ENCODE measurements around the gene CBY2. TPM values are rescaled to one million over a fixed set of nuclear protein-coding genes. Genes with fewer than 3 reads are reported as not detected.

Gene CBY2
- total RNA-seq, 1 experiment from 2014 or later: not detected

- Histone ChIP-seq H4K20me1 (ENCODE audit: insufficient read depth) (no peaks in the 10 kb centered on the region), H3K27me3 (ENCODE audit: insufficient read depth, low read length) (peaks cover 26% of the 10 kb centered on the region), H3K9me2 (ENCODE audit: insufficient read depth) (no peaks in the 10 kb centered on the region), H3K9me3 (ENCODE audit: control insufficient read depth in 1 of 2, insufficient read depth in 1 of 2, low read depth in 1 of 2, low read length in 2 of 2) (no peaks in the 10 kb centered on the region), H3K9ac (ENCODE audit: low read length) (no peak overlapping the region), H3K27ac (ENCODE audit: low read depth, low read length) (no peak overlapping the region), H2AFZ (ENCODE audit: low read depth, low read length, poor library complexity, severe bottlenecking) (no peak overlapping the region), H3K79me2 (ENCODE audit: insufficient read depth, low read length) (no peaks in the 10 kb centered on the region), H3K4me2 (ENCODE audit: low read length) (no peak overlapping the region), H3K36me3 (ENCODE audit: control insufficient read depth in 1 of 2, insufficient read depth in 2 of 2, low read length in 2 of 2) (no peaks in the 10 kb centered on the region), H3K4me1 (ENCODE audit: control insufficient read depth in 1 of 2, insufficient read depth in 2 of 2, low read length in 2 of 2) (no peaks in the 10 kb centered on the region), H3K4me3 (replicated peaks in 1 of 2; ENCODE audit: low read depth in 1 of 2, low read length in 2 of 2) (no peak overlapping the region)
- TF ChIP-seq SP1 (IDR thresholded peaks at IDR 0.05; ENCODE audit: low read depth) (no peak), CTCF (IDR thresholded peaks at IDR 0.05 in 2 of 3, conservative IDR thresholded peaks at IDR 0.05 in 1 of 3; ENCODE audit: borderline replicate concordance in 1 of 3, insufficient read depth in 1 of 3, low read depth in 2 of 3, low read length in 2 of 3) (peak in 2 of 3 experiments; percentile 32 to 47; a peak in 4 of 6 replicates), RAD21 (IDR thresholded peaks at IDR 0.05; ENCODE audit: low read depth) (no peak), POLR2AphosphoS5 (IDR thresholded peaks at IDR 0.05; ENCODE audit: low read depth, low read length) (no peak)
- TF ChIP-seq, protein P1, sequence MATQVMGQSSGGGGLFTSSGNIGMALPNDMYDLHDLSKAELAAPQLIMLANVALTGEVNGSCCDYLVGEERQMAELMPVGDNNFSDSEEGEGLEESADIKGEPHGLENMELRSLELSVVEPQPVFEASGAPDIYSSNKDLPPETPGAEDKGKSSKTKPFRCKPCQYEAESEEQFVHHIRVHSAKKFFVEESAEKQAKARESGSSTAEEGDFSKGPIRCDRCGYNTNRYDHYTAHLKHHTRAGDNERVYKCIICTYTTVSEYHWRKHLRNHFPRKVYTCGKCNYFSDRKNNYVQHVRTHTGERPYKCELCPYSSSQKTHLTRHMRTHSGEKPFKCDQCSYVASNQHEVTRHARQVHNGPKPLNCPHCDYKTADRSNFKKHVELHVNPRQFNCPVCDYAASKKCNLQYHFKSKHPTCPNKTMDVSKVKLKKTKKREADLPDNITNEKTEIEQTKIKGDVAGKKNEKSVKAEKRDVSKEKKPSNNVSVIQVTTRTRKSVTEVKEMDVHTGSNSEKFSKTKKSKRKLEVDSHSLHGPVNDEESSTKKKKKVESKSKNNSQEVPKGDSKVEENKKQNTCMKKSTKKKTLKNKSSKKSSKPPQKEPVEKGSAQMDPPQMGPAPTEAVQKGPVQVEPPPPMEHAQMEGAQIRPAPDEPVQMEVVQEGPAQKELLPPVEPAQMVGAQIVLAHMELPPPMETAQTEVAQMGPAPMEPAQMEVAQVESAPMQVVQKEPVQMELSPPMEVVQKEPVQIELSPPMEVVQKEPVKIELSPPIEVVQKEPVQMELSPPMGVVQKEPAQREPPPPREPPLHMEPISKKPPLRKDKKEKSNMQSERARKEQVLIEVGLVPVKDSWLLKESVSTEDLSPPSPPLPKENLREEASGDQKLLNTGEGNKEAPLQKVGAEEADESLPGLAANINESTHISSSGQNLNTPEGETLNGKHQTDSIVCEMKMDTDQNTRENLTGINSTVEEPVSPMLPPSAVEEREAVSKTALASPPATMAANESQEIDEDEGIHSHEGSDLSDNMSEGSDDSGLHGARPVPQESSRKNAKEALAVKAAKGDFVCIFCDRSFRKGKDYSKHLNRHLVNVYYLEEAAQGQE (IDR thresholded peaks at IDR 0.05; ENCODE audit: low read depth): no peak
- intact Hi-C loops (cut with micrococcal nuclease): no loop called here
- POLR2A ChIA-PET: no interaction called here
- DNase-seq (ENCODE audit: low read depth, low spot score): no peak
- ATAC-seq: peak; percentile 73
- no TSS peak for BruUV-seq (replicated peaks)
- RAD21 ChIA-PET (ENCODE audit: low non-redundant PET in 1 of 2, low total read pairs in 2 of 2, uncharacterized antibody in 2 of 2, unreplicated experiment in 2 of 2): no interaction called here
- CTCF ChIA-PET: interaction anchor here (0.8 to 1.0 kb wide), 3 partner anchors 9 to 60 kb away, joined by 3 read pairs; no protein-coding TSS in a partner anchor
Observed at GRCh38 chr13:45683701-45684100, 18.4 kb upstream of the CBY2 start.

Data from HCT116 (cell line).